RPMI7951 (cell line): ENCODE measurements around the gene TCFL5. TPM values are rescaled to one million over a fixed set of nuclear protein-coding genes. Genes with fewer than 3 reads are reported as not detected.

Source experiments
- DNase-seq: peaks from one replicate; pipeline ENCODE4 v3.0.0-alpha.2; 2012; ENCODE audit warnings: low read depth
- total RNA-seq: library from RNA; depleted of rRNA; stranded (reverse); fragments of >200 nt; shearing (Covaris generic); gene quantifications from 2 replicates; pipeline ENCODE4 v1.2.3, GENCODE V29; 2014

TCFL5 gene
- total RNA-seq, 1 experiment from 2014 or later, result 13.7 TPM

GRCh38 chr20:62834967-62835730 lies 26.5 kb downstream of the TCFL5 start:
- DNase-seq, result no peak

DNA sequence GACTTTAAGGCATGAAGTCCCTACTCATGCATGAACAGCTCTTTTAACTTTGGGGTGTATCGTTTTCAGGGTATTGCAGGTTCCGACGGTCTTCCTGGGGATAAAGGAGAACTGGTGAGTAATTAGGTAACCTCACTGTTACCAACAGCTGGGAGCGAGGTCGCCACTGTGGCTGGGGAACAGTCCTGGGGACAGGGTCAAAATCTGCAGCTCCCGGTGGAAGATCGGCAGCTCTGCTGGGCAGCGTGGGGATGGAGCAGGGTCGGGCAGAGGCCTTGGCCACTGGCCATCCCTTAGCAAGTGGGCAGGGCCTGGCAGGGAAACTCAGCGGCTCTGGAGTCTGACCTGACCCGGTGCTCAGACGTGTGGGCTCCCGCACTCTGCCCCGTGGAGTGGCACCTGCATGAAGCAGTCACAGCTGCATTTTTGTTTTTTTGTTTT lies 28.7 kb downstream of the TCFL5 start:
- no peak for DNase-seq

DNA sequence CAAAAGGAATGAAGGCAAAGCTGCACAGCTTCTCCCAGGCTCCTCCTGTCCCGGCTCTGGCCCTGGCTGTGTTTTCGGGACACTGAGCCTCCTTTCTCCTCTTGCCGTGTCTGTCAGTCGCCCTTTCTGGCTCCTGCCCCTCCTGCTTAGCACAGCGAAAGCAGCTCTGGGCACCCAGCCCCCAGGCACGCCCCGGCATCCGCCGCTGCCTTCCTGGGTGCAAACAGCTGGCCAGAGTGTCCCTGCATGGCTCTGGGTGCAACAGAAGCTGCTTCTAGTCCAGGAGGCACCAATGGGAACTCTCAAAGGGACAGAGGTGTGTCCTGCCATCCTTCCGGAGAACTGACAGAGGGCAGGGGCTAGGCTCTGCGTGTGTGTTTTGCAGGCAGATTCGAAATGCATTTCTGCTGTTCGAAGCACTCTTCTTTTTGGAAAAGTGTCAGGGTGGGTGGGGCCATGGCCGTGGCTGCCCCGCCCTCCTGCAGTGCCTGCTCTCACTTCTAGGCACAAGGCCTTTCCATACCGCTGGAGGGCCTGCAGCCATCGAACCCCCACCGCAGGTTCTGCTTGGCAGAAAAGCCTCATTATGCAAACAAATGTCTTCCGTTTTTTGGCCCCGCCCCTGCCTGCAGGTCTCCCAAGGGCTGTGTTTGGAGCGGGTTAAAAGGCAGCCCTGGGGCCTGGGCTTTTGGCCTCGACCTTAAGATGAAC lies 29.3 kb downstream of the TCFL5 start:
- no peak for DNase-seq

- DNase-seq, result no peak
Measured at GRCh38 chr20:62831854-62832211, 29.8 kb downstream of the TCFL5 start.

DNA sequence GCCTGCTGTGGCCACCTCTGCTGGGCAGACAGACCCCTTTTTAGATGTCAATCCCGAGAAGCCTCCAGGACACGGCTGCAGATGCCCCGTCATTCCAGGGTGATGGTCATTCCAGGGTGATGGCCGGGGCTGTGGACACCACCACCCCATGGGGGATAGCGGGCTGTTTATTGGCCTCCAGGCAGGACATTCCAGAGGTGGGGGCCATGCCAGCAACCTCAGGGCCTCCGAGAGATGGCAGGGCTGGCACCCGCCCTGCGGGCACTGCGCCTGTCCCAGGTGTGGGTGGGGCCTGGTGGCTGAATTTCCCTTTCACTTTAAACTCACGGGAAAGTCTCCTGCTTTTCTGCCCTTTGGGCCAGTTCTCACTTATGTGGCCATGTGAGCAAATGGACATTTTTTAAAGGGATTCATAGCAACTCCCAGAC lies 30.2 kb downstream of the TCFL5 start:
- DNase-seq, result no peak

- DNase-seq, result no peak
Measured at GRCh38 chr20:62830821-62831220, 30.8 kb downstream of the TCFL5 start.

DNA sequence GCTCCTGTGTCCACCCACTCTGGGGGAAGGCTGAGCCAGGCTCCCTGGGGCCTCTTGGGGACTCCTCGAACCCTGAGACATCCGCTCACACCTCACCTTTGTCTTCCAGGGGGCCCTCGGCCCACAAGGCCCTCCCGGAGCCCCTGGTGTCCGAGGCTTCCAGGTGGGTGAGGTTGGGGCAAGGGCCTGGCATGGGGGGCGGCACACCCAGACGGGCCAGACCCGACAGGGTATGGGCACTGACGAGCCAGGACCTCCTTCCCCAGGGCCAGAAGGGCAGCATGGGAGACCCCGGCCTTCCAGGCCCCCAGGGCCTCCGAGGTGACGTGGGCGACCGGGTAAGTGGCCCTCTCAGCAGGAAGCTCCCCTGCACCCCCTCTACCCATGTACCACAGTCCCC lies 31.4 kb downstream of the TCFL5 start:
- DNase-seq, result no peak

DNA sequence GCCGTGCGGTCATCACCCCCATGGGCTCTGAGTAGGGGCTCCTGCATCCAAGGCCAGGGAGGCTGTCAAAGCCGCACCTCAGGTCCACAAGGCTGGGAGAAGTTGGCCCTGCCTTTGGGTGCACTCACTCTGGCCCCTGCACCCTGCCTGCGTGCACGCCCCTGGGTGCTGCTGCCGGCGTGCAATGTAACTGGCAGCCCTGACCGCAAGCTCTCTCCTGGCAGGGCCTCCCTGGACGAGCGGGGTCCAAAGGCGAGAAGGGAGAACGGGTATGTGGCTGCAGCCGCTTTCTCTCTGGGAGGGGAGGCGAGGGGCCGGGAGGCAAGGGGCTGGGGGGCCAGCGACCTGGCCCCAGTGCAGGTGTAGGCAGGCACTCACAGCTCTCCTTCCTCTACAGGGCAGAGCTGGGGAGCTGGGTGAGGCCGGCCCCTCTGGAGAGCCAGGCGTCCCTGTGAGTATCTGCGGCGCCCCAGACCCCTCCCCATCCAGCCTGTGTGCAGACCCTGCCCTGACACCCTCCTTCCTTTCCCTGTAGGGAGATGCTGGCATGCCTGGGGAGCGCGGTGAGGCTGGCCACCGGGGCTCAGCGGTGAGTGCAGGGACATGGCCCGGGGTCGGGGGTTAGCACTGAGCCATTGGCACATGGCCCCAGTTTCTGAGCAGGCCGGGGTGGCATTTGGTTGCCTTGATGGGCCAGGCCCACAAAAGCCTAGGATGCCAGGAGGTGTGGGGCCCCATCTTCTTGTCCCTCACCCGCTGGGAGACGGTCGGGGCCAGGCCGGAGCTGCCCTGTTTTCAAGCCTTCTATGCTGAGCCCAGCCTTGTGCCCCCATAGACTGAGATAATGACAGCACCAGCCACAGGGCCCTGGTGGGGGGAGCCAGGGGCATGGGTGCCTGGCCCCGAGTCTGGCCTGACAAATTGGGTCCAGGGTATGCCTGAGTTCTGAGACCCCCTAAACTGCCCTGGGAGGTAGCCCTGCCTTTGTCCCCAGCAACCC lies 32.1 kb downstream of the TCFL5 start:
- DNase-seq, result no peak

- no peak for DNase-seq
Measured at GRCh38 chr20:62828511-62829230, 33.0 kb downstream of the TCFL5 start.

GRCh38 chr20:62828051-62828450 lies 33.6 kb downstream of the TCFL5 start:
- no peak for DNase-seq

DNA sequence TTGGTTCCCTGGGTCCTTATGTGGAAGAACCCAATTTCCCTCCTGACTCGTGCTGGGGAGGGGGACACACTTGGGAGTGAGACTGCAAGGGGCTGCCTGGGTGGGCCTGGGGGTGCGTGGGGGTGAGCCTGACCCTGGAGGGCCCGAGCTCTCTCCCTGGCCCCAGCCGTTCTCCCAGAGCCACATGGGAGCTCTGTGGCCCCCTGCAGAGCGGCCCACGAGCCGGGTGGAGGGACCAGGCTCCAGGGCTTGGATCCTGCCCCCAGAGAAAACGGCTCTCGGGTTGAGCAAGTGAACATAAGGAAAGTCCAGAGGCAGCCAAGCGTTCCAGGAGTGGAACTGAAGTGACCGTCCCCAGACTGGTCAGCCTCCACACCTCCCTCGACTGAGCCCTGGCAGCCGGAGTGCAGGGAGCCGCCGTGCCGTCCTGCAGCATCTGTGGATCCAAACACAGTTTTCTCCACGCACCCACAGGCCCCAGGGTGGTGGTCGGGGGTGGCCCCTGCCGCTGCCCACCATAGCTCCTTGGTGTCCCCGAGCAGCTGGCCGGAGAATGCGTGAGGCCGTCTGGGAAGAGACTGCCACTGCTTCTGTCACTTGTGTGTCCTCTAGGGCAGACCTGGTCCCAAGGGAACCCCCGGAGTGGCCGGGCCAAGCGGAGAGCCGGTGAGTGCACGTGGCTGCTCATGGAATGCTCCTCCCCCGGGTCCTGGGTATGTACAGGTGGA lies 34.1 kb downstream of the TCFL5 start:
- DNase-seq, result no peak

GRCh38 chr20:62826646-62827310 lies 34.8 kb downstream of the TCFL5 start:
- DNase-seq, result no peak

- no peak for DNase-seq
Measured at GRCh38 chr20:62825986-62826645, 35.5 kb downstream of the TCFL5 start.

GRCh38 chr20:62825333-62825985 lies 36.2 kb downstream of the TCFL5 start:
- no peak for DNase-seq

DNA sequence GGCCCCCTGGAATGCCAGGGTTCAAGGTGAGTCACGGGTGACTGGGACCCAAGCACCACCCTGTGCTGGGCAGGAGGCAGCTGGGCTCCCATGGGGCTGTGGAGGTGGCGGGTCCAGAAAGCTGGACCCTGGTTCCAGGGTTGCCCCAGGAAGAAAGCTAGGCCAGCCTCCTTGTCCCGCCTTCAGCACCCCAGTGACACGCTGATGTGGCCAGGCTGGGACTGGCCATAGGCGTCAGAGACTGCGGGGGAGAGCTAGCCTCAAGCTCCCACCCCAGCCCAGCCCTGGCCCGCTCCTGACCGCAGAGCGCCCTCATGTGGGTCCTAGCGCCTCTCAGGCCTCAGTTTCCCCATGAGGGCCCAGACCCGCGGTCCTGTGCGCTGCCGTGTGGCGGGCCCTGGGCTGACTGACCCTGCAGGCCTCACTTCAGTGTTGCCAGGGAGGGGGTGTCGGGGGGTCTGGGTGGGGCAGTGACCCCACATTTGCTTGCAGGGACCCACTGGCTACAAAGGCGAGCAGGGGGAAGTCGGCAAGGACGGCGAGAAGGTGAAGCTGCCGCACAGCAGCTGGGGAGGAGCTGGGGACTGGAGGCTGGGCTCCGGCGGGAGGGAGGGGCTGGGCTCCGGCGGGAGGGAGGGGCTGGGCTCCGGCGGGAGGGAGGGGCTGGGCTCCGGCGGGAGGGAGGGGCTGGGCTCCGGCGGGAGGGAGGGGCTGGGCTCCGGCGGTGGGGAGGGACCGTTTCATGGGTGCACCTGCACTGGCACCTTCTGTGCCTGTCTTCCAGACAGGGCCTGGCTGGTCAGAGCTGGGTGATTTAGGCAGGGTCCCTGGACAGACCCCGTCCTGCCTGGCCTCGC lies 36.9 kb downstream of the TCFL5 start:
- DNase-seq, result no peak

DNA sequence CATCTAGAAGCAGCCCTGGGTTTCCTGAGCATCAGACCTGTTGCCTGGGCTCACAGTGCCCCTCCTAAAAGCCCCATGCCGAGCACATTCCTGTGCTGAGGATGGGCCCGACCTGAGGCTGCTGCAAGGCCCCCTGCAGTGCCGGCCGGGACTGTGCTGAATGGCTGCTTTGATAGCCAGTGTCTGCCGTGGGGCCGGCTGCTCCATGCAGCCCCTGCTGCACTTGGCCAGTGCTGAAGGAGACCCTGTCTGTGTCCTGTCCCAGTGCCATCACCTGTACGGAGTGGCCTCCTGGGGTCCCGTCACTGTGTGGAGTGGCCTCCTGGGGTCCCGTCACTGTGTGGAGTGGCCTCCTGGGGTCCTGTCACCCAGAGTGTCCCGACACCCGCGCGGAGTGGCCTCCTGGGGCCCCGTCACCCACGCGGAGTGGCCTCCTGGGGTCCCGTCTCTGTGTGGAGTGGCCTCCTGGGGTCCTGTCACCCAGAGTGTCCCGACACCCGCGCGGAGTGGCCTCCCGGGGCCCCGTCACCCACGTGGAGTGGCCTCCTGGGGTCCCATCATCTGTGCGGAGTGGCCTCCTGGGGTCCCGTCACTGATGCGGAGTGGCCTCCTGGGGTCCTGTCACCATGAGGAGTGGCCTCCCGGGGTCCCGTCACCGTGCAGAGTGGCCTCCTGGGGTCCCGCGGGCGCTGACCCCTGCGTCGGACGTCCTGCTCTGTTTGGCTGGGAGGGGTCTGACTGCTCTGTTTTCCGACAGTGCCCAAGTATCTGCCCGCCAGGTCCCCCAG lies 37.7 kb downstream of the TCFL5 start:
- no peak for DNase-seq
